ENCODE data around the gene TPP1. TPM values are rescaled to one million over a fixed set of nuclear protein-coding genes. Genes with fewer than 3 reads are reported as not detected.

The TPP1 gene
- total and polyA plus RNA-seq, 2 of the 13 experiments (the other 11 are each of a cell fraction or from before 2014, with no cell fraction given) = 13.9 to 74.6 TPM

DNA sequence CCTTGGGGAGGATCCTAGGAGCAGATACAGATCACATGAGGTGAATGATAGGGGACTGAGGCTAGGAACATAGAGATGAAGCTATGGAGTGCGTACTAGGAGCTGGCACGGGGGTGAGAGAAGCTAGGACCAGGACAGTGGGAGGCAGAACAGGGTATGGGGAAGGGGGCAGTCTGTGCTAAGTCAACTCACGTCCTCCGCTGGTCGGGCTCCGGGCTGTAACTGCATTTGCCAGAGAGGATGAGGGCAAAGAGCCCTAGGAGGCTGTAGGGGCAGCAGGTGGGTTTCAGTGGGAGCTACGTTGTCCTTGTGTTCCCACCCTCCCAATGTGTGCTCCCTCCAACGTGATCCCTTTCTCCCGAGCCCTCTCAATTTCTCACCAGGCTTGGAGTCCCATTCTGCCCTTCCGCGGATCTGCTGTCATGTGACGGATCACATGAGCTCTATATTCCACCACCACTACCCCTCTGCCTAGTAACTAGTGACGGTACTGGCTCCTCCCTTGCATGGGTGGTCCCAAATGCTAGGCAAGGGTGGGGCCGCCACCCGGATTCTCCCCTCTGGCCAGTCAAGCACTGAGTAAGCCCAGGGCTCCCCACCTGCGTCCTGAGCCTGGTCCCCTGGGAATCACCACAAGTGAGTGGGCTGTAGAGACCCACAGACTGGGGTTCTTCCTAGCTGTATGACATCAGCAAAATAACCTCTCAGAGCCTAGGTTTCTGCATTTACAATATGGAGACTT, at the start of gene TPP1 (continued):
- TF ChIP-seq PCBP2 (optimal IDR thresholded peaks at IDR 0.05; ENCODE audit: low read depth, low read length, poor library complexity, severe bottlenecking) = no peak
- TF ChIP-seq SNRNP70 (IDR thresholded peaks at IDR 0.05; ENCODE audit: low read depth, low read length) = no peak
- no peak; the same call in 1 of the 2 replicates for TF ChIP-seq KLF6 (CRISPR knock-in tag; IDR thresholded peaks at IDR 0.05)
- TF ChIP-seq, protein P1, sequence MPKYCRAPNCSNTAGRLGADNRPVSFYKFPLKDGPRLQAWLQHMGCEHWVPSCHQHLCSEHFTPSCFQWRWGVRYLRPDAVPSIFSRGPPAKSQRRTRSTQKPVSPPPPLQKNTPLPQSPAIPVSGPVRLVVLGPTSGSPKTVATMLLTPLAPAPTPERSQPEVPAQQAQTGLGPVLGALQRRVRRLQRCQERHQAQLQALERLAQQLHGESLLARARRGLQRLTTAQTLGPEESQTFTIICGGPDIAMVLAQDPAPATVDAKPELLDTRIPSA (CRISPR knock-in tag; IDR thresholded peaks at IDR 0.05; ENCODE audit: borderline replicate concordance) = no peak
- no peak for TF ChIP-seq RFX1 (IDR thresholded peaks at IDR 0.05)
- TF ChIP-seq, protein P2, sequence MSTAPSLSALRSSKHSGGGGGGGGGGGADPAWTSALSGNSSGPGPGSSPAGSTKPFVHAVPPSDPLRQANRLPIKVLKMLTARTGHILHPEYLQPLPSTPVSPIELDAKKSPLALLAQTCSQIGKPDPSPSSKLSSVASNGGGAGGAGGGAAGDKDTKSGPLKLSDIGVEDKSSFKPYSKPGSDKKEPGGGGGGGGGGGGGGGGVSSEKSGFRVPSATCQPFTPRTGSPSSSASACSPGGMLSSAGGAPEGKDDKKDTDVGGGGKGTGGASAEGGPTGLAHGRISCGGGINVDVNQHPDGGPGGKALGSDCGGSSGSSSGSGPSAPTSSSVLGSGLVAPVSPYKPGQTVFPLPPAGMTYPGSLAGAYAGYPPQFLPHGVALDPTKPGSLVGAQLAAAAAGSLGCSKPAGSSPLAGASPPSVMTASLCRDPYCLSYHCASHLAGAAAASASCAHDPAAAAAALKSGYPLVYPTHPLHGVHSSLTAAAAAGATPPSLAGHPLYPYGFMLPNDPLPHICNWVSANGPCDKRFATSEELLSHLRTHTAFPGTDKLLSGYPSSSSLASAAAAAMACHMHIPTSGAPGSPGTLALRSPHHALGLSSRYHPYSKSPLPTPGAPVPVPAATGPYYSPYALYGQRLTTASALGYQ (CRISPR knock-in tag; IDR thresholded peaks at IDR 0.05) = no peak
- no peak for TF ChIP-seq SRY (CRISPR knock-in tag; IDR thresholded peaks at IDR 0.05)
- no peak for TF ChIP-seq HIVEP1 (CRISPR knock-in tag; IDR thresholded peaks at IDR 0.05)
- no peak for TF ChIP-seq CENPT (CRISPR knock-in tag; IDR thresholded peaks at IDR 0.05; ENCODE audit: low read depth)
- TF ChIP-seq ZNF17 (CRISPR knock-in tag; IDR thresholded peaks at IDR 0.05) = no peak
- TF ChIP-seq HDAC2 (CRISPR knock-in tag; IDR thresholded peaks at IDR 0.05) = peak; percentile 57; the same call in 1 of the 2 replicates
- TF ChIP-seq, protein P3, sequence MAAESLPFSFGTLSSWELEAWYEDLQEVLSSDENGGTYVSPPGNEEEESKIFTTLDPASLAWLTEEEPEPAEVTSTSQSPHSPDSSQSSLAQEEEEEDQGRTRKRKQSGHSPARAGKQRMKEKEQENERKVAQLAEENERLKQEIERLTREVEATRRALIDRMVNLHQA (CRISPR knock-in tag; IDR thresholded peaks at IDR 0.05) = no peak
- TF ChIP-seq ZNF776 (CRISPR knock-in tag; IDR thresholded peaks at IDR 0.05) = no peak
- no peak for TF ChIP-seq ZNF547 (CRISPR knock-in tag; IDR thresholded peaks at IDR 0.05)
- no peak for TF ChIP-seq ZNF12 (CRISPR knock-in tag; IDR thresholded peaks at IDR 0.05)
- TF ChIP-seq, protein P4, sequence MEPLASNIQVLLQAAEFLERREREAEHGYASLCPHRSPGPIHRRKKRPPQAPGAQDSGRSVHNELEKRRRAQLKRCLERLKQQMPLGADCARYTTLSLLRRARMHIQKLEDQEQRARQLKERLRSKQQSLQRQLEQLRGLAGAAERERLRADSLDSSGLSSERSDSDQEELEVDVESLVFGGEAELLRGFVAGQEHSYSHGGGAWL (CRISPR knock-in tag; IDR thresholded peaks at IDR 0.05) = no peak
- TF ChIP-seq ZNF101 (CRISPR knock-in tag; IDR thresholded peaks at IDR 0.05; ENCODE audit: borderline replicate concordance, low read depth) = no peak
- TF ChIP-seq ZNF703 (CRISPR knock-in tag; IDR thresholded peaks at IDR 0.05; ENCODE audit: borderline replicate concordance) = no peak
- no peak for TF ChIP-seq ZBTB21 (CRISPR knock-in tag; IDR thresholded peaks at IDR 0.05)
- TF ChIP-seq FLYWCH1 (CRISPR knock-in tag; IDR thresholded peaks at IDR 0.05) = no peak
- no peak for TF ChIP-seq SNAPC2 (CRISPR knock-in tag; IDR thresholded peaks at IDR 0.05)
- no peak for TF ChIP-seq MAFG (CRISPR knock-in tag; IDR thresholded peaks at IDR 0.05)
- TF ChIP-seq CHCHD3 (CRISPR knock-in tag; IDR thresholded peaks at IDR 0.05) = no peak
- no peak for TF ChIP-seq ZNF782 (CRISPR knock-in tag; IDR thresholded peaks at IDR 0.05; ENCODE audit: borderline replicate concordance)
- TF ChIP-seq MTA3 (CRISPR knock-in tag; IDR thresholded peaks at IDR 0.05) = no peak
- TF ChIP-seq ZFP62 (CRISPR knock-in tag; IDR thresholded peaks at IDR 0.05) = no peak
- TF ChIP-seq, protein P5, sequence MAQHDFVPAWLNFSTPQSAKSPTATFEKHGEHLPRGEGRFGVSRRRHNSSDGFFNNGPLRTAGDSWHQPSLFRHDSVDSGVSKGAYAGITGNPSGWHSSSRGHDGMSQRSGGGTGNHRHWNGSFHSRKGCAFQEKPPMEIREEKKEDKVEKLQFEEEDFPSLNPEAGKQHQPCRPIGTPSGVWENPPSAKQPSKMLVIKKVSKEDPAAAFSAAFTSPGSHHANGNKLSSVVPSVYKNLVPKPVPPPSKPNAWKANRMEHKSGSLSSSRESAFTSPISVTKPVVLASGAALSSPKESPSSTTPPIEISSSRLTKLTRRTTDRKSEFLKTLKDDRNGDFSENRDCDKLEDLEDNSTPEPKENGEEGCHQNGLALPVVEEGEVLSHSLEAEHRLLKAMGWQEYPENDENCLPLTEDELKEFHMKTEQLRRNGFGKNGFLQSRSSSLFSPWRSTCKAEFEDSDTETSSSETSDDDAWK (CRISPR knock-in tag; IDR thresholded peaks at IDR 0.05) = no peak
- 0 out of 2 replicates have a peak, but pooled peaks have one; percentile 52 for TF ChIP-seq KMT2B (CRISPR knock-in tag; IDR thresholded peaks at IDR 0.05)
- peak; percentile 92 for TF ChIP-seq KDM5A (IDR thresholded peaks at IDR 0.05; ENCODE audit: borderline replicate concordance, low read length)

All from HepG2 (cell line).